SK-N-MC (cell line): ENCODE data around the gene NCOA3.

Experiments used
- EZH2 ChIP-seq: fragments of 200-600 bp; sonication (generic); IDR thresholded peaks from one replicate; pipeline ENCODE4 v1.6.1; 2017; ENCODE audit warnings: antibody characterized with exemption
- FOXP2 ChIP-seq: optimal IDR thresholded peaks from 2 replicates; pipeline ENCODE3; 2011; ENCODE audit warnings: mild to moderate bottlenecking, moderate library complexity; ENCODE audit not compliant: insufficient read depth; ENCODE audit errors: extremely low read length, control extremely low read depth
- POLR2AphosphoS5 ChIP-seq: IDR thresholded peaks from 2 replicates; pipeline ENCODE4 v1.6.1; 2012; ENCODE audit warnings: mild to moderate bottlenecking, low read depth, low read length, borderline replicate concordance

- TF ChIP-seq FOXP2 = no peak
- no peak for TF ChIP-seq EZH2
- no peak for TF ChIP-seq POLR2AphosphoS5
These were observed 4.6 kb downstream of the NCOA3 start for GRCh38 chr20:47506335-47506734.
